ENCODE data around the gene EVI5. TPM values are rescaled to one million over a fixed set of nuclear protein-coding genes. Genes with fewer than 3 reads are reported as not detected.
"Not testable (repeated sequence)": the region's sequence is repeated elsewhere in the genome, so short reads cannot be mapped to it uniquely, and the experiment has no call there.

The EVI5 gene
- total RNA-seq, 1 experiment from 2014 or later, result 33.9 TPM

GRCh38 chr1:92623187-92623778, 161.6 kb downstream of the EVI5 start:
- CTCF ChIA-PET, result no interaction called here

GRCh38 chr1:92619466-92620189, 165.3 kb downstream of the EVI5 start:
- no peak for DNase-seq
- CTCF ChIA-PET, result interaction anchor here (0.7 kb wide), 1 partner anchor 134 kb away, joined by 4 read pairs; no protein-coding TSS in a partner anchor
- TF ChIP-seq CTCF (IDR thresholded peaks at IDR 0.05; ENCODE audit: unreplicated experiment), result no peak
- Mint-ChIP-seq H3K27me3 (ENCODE audit: unreplicated experiment) (no peaks in the 10 kb centered on the region), H3K9me3 (ENCODE audit: low read depth, unreplicated experiment) (no peaks in the 10 kb centered on the region), H3K27ac (ENCODE audit: unreplicated experiment) (no peak overlapping the region), H3K36me3 (ENCODE audit: insufficient read depth, unreplicated experiment) (no peaks in the 10 kb centered on the region), H3K4me3 (ENCODE audit: low read depth, unreplicated experiment) (no peak overlapping the region), H3K4me1 (ENCODE audit: low read depth, unreplicated experiment) (no peaks in the 10 kb centered on the region)
- intact Hi-C loops (cut with micrococcal nuclease; ENCODE audit: unreplicated experiment), result loop anchor here (5.0 kb wide), 1 partner anchor 198 kb away; no protein-coding TSS in a partner anchor
- BruUV-seq (replicated peaks), result no TSS peak

More at GRCh38 chr1:92623187-92623778, 161.6 kb downstream of the EVI5 start:
- H3K36me3 Mint-ChIP-seq (ENCODE audit: insufficient read depth, unreplicated experiment), result no peaks in the 10 kb centered on the region
- no peak overlapping the region for H3K4me3 Mint-ChIP-seq (ENCODE audit: low read depth, unreplicated experiment)
- intact Hi-C loops (cut with micrococcal nuclease; ENCODE audit: unreplicated experiment), result loop anchor here (2.0 to 5.0 kb wide), 3 partner anchors 194 to 626 kb away; no protein-coding TSS in a partner anchor
- H3K27me3 Mint-ChIP-seq (ENCODE audit: unreplicated experiment), result no peaks in the 10 kb centered on the region
- H3K4me1 Mint-ChIP-seq (ENCODE audit: low read depth, unreplicated experiment), result no peaks in the 10 kb centered on the region
- BruUV-seq (replicated peaks), result no TSS peak
- no peak for TF ChIP-seq CTCF (IDR thresholded peaks at IDR 0.05; ENCODE audit: unreplicated experiment)
- no peaks in the 10 kb centered on the region for H3K9me3 Mint-ChIP-seq (ENCODE audit: low read depth, unreplicated experiment)
- no peak for DNase-seq
- H3K27ac Mint-ChIP-seq (ENCODE audit: unreplicated experiment), result no peak overlapping the region

- CTCF ChIA-PET, result no interaction called here
- Mint-ChIP-seq H3K27ac (ENCODE audit: unreplicated experiment) (no peak overlapping the region), H3K9me3 (ENCODE audit: low read depth, unreplicated experiment) (no peaks in the 10 kb centered on the region), H3K4me1 (ENCODE audit: low read depth, unreplicated experiment) (no peaks in the 10 kb centered on the region), H3K27me3 (ENCODE audit: unreplicated experiment) (no peaks in the 10 kb centered on the region), H3K36me3 (ENCODE audit: insufficient read depth, unreplicated experiment) (no peaks in the 10 kb centered on the region), H3K4me3 (ENCODE audit: low read depth, unreplicated experiment) (no peak overlapping the region)
- no peak for DNase-seq
- intact Hi-C loops (cut with micrococcal nuclease; ENCODE audit: unreplicated experiment), result loop anchor here (10.0 kb wide), 1 partner anchor 136 kb away; no protein-coding TSS in a partner anchor
- no peak for TF ChIP-seq CTCF (IDR thresholded peaks at IDR 0.05; ENCODE audit: unreplicated experiment)
- BruUV-seq (replicated peaks), result no TSS peak
Observed at GRCh38 chr1:92601044-92601443, 183.9 kb downstream of the EVI5 start.

DNA sequence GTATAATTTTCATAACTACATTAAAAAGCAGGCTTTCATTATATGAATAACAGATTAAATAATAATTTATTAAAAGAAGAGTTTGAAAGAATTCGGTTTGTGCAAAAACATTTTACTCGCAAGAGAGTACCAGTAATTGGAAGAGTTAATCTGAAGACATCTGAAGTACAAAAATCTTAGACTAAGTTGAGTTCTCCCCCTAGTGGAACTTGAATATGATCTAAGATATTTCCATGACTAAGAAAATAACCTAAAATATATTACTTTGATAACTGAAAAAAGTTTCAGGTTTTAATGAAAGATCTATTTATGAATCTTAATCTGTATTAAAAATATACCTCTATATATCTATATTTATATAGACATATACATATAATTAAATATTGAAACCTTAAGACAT, 185.7 kb downstream of the EVI5 start:
- TF ChIP-seq CTCF (IDR thresholded peaks at IDR 0.05; ENCODE audit: unreplicated experiment), result no peak
- no peaks in the 10 kb centered on the region for H3K27me3 Mint-ChIP-seq (ENCODE audit: unreplicated experiment)
- no peaks in the 10 kb centered on the region for H3K36me3 Mint-ChIP-seq (ENCODE audit: insufficient read depth, unreplicated experiment)
- DNase-seq, result no peak
- no peak overlapping the region for H3K27ac Mint-ChIP-seq (ENCODE audit: unreplicated experiment)
- BruUV-seq (replicated peaks), result no TSS peak
- CTCF ChIA-PET, result no interaction called here
- no peaks in the 10 kb centered on the region for H3K9me3 Mint-ChIP-seq (ENCODE audit: low read depth, unreplicated experiment)
- H3K4me3 Mint-ChIP-seq (ENCODE audit: low read depth, unreplicated experiment), result no peak overlapping the region
- no peaks in the 10 kb centered on the region for H3K4me1 Mint-ChIP-seq (ENCODE audit: low read depth, unreplicated experiment)
- intact Hi-C loops (cut with micrococcal nuclease; ENCODE audit: unreplicated experiment), result loop anchor here (2.0 kb wide), 1 partner anchor 288 kb away; no protein-coding TSS in a partner anchor

DNA sequence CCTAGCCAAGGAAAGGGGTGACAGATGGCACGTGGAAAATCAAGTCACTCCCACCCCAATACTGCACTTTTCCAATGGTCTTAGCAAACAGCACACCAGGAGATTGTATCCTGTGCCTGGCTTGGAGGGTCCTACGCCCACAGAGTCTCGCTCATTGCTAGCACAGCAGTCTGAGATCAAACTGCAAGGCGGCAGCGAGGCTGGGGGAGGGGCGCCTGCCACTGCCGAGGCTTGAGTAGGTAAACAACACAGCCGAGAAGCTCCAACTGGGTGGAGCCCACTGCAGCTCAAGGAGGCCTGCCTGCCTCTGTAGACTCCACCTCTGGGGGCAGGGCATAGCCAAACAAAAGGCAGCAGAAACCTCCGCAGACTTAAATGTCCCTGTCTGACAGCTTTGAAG, 195.5 kb downstream of the EVI5 start:
- H3K36me3 Mint-ChIP-seq (ENCODE audit: insufficient read depth, unreplicated experiment); BruUV-seq (replicated peaks); H3K4me3 Mint-ChIP-seq (ENCODE audit: low read depth, unreplicated experiment); H3K9me3 Mint-ChIP-seq (ENCODE audit: low read depth, unreplicated experiment); DNase-seq; H3K27ac Mint-ChIP-seq (ENCODE audit: unreplicated experiment); H3K4me1 Mint-ChIP-seq (ENCODE audit: low read depth, unreplicated experiment); CTCF ChIA-PET; H3K27me3 Mint-ChIP-seq (ENCODE audit: unreplicated experiment): not testable (repeated sequence)
- intact Hi-C loops (cut with micrococcal nuclease; ENCODE audit: unreplicated experiment), result loop anchor here (10.0 kb wide), 1 partner anchor 105 kb away; the partner anchor contains the start of gene GFI1

Data from Calu3 (cell line).